Measurements from ENCODE around the gene UAP1L1.

Gene UAP1L1

DNA sequence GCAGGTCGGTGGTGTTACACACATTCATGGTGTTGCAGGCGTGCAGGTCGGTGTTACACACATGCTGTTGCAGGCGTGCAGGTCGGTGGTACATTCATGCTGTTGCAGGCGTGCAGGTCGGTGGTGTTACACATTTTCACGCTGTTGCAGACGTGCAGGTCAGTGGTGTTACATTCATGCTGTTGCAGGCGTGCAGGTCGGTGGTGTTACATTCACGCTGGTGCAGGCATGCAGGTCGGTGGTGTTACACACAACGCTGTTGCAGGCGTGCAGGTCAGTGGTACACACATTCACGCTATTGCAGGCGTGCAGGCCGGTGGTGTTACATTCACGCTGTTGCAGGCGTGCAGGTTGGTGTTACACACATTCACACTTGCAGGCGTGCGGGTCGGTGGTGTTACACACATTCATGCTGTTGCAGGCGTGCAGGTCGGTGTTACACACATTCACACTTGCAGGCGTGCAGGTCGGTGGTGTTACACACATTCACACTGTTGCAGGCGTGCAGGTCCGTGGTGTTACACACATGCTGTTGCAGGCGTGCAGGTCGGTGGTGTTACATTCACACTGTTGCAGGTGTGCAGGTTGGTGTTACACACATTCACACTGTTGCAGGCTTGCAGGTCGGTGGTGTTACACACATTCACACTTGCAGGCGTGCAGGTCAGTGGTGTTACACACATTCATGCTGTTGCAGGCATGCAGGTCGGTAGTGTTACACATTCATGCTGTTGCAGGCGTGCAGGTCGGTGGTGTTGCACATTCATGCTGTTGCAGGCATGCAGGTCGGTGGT is 26.1 kb downstream of the UAP1L1 start:
- DNase-seq: no peak

DNA sequence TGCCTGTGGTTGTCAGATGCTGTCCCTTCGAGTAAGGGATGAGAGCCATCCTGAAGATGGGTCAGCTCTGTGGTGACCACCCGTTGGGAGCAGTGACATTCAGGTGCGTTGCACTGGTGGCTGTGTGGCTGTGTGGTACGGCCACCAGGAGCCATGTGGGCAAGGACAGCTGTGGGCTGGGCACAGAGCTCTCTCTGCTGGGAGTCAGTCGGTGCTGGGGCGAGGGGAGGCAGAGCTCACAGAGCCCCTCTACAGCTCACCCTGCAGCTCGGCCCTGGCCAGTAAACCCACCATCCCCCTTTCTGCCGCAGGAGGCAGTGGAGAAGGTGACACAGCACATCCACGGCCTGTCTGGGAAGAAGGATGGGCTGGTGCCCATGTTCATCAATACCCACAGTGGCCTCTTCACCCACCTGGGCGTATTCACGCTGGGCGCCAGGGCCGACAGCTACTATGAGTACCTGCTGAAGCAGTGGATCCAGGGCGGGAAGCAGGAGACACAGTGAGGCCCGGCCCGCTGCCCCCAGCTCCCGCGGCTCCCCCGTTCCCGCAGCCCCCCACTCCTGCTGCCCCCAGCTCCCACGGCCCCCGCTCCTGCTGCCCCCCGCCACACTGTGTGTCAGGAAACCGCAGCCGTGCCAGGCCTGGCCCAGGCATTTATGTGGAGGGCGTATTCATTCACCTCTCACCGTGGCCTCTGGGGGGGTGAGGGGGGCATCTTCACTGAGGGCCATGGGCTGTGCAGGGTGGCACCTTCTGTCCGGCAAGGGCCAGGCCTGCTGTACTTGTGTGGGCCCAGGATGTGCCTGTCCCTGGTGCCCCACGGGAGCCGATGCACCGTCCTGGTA is 28.7 kb downstream of the UAP1L1 start:
- no peak for DNase-seq

DNA sequence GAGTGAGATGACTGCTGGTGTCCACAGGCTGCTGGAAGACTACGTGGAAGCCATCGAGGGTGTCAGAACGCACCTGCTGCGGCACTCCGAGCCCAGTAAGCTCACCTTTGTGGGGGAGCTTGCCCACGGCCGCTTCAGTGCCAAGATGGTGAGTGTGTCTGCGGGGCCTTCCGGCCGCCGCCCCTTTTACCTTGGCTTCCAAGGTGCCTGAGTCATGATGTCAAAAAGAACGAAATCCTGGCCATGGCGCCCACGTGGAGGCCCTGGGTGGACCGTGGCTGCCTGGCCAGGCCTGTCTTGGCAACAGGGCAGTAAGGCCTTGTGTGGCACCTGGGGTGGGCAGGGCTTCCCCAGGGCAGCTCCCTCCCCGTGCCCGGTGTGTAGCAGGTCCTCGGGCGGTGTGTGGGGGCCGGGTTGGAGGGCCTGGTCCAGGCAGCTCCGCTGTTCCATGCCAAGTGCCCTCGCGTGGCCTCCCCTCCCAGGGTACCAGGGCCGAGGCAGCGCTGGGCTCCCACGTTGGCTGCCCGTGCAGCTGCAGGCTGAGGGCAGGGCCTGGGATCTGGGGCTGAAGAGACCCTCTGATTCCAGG is 29.4 kb downstream of the UAP1L1 start:
- no peak for DNase-seq

DNA sequence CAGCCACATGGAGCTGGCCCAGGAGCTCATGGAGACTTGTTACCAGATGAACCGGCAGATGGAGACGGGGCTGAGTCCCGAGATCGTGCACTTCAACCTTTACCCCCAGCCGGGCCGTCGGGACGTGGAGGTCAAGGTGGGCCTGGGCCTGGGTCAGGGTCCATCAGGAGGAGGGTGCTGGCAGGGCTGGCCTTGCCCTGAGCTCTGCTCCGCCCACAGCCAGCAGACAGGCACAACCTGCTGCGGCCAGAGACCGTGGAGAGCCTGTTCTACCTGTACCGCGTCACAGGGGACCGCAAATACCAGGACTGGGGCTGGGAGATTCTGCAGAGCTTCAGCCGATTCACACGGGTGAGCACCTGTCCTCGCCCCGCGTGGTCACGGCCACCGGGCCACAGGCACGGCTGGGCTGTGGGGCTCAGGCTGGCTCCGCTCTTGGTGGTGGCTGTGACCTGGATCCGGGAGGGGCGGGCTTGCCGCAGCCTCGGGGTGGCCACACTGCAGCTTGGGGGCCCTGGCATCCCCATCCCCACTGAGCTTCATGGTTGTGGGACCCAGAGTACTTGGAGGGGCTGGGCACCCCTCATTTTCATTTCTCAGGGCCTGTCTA is 30.1 kb downstream of the UAP1L1 start:
- DNase-seq: no peak

DNA sequence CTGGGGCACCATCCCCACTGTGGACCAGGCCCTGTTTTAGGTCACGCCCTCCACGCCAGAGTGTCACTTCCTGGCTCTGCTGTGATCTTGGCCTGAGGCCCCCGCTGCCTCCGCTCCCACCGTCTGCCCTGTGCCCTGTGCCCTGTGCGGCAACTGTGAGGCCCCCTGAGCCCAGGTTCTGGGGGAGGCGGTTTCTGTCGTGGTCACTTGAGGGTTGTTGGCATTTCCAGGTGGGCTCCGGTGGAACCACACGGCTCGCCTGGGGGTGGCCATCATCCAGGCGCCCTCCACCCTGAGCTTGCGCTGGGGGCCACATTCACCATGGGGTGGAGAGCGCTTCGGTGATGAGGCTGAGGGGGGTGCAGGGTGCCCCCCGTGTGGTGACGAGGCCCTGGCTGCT is 30.7 kb downstream of the UAP1L1 start:
- no peak for DNase-seq

DNA sequence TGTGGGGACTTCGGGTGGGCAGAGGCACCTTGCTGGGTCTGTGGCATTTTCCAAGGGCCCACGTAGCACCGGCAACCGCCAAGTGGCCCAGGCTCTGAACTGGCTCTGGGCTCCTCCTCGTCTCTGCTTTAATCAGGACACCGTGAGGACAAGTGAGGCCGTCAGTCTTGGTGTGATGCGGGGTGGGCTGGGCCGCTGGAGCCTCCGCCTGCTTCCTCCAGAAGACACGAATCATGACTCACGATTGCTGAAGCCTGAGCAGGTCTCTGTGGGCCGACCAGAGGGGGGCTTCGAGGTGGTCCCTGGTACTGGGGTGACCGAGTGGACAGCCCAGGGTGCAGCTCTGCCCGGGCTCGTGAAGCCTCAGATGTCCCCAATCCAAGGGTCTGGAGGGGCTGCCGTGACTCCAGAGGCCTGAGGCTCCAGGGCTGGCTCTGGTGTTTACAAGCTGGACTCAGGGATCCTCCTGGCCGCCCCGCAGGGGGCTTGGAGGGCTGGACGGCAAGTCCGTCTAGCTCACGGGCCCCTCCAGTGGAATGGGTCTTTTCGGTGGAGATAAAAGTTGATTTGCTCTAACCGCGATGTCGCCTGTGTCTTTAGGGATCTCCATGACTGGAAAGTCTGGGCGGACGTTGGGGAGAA is 31.4 kb downstream of the UAP1L1 start:
- no peak for DNase-seq

DNA sequence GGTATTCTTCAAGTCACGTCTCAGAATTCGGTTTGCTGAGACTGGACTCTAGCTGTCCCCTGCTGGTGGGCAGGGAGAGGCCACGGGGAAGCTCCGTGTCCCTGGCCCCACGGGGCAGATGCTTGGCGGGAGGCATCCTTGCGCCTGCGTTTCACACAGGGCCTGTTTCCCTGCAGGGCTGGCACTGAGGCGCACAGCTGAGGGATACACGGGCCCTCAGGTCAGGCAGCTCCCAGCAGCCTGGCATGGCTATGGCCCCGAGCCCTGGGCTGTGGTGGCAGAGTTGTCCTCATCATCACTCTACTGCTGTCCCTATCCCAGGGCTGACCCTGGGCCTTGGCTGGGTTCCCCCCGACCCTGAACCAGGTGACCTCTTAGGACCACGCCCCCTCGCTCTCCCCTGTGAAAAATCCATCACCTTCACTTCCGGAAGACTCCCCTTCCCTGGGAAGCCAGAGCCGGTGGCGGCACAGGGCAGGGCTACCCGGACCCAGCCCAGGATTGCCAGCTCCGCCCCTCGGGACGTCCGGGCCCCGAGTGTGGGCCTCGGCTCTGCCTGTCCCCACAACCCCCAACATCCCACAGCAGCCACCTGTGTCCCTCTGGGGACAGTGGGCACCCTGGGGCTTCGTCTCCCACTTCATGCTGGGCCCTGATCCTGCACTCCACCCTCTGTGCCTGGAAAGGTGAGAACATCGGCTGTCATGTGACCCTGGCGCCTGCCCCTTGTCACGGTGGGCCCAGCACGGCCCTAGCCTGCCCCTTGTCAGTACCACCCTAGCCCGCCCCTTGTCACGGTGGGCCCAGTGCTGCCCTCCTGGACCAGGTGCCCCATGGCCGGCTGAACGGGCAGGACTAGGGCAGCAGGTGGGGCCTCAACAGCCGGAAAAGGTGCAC is 32.2 kb downstream of the UAP1L1 start:
- no peak for DNase-seq

DNA sequence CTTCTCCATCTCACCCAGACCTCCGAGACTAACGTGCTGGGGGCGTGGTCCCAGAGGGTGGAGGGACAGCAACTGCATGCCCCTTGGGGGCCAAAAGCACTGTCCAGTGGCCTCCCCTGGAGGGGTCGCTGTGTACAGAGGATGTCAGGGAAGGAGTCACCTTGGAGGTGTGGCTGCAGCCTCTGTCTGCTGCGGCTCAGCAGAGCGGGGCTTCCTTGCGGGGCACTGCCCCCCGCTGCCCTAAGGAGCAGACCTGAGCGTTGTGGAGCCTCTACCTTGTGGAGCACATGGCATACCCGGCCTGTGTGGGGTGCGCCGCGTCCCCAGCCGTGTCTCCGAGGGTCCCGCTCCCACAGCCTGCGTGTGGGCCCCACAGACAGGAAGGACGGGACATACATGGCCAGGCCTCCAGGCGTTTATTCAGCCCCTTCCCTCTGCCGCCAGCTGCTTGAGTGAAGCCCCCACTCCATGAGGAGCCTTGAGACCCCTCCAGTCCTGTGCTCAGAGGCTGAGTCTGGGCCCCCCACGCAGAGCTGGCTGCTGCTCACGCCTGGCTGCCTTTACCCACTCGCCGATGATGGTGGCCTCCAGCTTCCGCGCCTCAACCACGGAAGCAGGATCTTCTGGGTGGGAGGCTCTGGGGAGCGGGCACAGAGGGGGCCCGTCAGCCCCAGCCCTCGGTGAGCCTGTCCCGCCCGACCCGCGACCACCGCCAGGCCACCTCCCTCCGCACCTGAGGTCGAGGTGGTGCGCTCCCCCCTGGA is 33.0 kb downstream of the UAP1L1 start:
- DNase-seq: no peak

DNA sequence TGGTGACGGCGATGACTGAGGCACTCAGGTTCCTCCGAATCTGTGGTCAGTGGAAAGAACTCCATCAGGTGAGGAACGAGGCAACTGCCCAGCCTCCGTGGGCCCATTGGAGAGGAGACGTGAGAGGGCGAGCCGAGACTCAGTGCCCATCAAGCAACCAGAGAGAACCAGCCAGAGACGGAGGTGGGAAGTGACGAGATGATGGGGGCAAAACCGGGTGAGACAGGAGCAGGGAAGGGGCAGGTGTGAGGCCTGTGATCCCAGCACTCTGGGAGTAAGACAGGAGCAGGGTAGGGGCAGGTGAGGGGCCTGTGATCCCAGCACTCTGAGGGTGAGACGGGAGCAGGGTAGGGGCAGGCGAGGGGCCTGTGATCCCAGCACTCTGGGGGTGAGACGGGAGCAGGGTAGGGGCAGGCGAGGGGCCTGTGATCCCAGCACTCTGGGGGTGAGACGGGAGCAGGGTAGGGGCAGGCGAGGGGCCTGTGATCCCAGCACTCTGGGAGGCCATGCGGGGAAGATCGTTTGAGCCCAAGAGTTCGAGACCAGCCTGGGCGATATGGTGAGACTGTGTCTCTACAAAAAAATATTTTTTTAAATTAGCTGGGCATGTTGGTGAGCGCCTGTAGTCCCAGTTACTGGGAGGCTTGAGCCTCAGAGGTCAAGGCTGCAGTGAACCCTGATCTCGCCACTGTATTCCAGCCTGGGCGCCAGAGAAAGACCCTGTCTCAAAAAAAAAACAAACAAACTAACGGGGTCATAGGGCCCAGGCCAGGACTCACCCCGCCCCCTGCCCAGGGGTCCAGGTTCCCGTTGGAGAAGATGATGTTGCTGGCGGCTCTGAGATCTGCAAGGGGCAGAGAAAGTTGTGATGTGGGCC is 33.8 kb downstream of the UAP1L1 start:
- no peak for DNase-seq

DNA sequence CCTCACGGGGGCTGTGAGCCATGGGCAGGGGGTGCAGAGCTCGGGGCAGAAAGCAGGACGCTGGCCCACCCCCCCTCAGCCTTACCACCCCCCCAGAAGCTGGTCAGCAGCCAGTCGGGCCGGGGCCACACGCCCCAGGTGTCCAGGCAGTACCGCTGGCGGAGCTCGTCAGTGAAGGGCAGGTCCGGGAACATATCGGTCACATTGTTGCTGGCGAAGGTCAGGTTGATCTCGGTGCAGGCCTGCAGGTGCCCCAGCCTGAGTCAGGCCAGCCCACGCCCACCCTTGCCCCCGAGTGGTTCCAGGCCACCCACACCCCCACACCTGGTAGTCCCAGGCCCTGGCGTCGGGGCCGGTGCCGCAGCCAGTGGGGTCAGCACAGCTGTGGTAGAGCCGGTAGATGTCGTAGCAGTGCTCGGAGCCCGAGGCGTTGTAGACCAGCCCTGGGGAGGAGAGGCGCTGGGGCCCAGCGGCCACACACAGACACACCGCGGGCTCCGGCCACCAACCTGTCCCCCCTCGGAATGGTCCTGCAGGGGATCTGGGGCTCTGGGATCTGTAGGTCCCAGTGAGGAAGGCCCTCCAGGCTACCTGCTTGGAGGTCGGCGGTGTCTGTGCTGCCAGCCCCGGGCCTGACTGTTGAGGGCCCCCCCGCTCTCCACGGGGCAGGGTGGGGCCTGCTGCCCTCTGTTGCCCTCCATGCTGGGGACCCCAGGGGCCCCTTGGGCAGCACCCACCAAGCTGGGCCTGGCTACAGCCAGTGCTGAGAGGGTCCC is 34.7 kb downstream of the UAP1L1 start:
- DNase-seq: no peak

DNA sequence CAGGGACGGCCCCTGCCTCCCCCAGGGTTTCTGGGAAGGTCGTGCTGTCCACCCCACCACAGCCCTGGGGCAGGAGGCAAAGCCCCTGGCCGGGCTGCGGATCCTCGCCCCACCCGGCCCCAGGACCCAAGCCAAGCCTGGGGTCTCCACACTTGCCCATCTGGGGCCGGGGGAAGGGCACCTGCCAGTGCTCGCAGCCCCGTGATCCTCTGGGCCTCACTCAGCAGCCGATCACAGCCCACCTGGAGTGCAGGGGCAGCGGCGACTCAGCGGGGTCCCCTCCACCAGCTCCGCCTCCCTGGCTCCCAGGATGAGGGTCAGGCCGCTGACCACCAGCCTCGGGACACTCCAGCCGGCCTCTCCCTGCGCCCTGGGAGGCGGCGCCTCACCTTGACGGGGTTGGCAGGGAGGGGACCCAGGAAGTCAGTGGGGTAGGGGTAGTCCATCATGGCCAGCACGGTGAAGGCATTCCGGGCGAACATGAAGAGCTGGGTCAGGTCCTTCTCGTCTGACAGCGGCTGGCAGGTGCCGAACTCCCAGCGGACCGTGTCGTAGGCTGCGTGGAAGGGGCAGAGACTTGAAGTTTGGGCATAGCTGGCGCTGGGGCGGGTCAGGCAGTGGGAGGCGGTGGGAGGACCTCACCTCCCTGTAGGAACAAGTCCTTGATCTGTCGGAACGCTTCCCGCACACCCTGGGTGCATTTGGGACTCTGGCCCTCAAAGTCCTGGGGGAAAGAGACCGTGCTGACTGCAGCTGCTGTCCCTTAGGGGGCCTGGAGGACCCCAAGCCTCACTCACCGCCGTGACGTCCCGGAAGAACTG is 35.5 kb downstream of the UAP1L1 start:
- no peak for DNase-seq

DNA sequence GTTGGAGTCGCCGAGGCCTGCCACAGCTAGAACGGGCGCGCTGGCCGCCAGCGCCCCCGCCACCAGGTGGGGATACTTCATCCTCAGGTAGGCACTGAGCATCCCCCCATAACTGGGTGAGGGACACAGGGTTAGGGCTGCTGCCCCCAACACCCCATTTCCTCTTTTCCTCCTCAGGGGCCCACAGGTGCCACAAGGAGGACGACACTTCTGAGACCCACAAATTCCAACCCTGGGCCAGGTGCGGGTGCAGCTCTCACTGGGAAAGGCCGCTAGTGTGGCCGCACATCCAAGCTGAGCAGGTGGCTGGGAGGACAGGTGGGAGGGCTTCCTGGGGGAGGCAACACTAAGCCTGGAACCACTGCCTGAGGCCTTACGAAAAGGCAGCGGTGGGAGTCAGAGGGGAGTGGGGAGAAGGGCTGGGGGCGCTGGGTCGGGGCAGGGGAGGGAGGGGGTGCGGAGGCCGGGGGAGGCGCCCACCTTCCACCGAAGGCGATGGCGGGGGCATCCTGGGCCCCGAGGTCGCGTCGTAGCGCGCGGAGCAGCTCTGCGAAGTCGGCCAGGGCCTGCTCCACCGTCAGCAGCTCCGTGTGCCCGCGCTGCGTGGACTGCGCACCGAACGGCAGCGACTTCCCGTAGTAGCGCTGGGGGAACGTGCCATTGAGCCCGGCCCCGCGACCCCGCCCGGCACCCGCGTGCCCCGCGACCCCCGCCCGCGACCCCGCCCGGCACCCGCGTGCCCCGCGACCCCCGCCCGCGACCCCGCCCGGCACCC is 36.3 kb downstream of the UAP1L1 start:
- peak; percentile 40 for DNase-seq

DNA sequence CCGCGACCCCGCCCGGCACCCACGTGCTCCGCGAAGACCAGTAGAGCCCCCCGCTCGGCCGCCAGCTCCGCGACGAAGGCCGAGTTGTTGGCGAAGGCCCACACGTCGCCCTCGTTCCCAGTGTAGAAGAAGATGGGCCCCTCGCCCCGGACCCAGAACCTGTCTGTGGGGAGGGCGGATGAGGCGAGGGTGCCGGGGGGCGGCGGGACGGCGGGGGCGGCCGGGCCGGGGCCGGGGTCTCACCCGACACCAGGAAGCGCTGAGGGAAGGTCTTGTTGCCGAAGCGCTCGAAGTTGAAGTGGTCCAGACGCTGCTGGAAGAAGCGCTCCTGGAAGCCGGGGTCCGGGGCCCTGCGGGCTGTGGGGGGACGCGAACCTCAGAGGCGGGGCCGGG is 36.9 kb downstream of the UAP1L1 start:
- no peak for DNase-seq

DNA sequence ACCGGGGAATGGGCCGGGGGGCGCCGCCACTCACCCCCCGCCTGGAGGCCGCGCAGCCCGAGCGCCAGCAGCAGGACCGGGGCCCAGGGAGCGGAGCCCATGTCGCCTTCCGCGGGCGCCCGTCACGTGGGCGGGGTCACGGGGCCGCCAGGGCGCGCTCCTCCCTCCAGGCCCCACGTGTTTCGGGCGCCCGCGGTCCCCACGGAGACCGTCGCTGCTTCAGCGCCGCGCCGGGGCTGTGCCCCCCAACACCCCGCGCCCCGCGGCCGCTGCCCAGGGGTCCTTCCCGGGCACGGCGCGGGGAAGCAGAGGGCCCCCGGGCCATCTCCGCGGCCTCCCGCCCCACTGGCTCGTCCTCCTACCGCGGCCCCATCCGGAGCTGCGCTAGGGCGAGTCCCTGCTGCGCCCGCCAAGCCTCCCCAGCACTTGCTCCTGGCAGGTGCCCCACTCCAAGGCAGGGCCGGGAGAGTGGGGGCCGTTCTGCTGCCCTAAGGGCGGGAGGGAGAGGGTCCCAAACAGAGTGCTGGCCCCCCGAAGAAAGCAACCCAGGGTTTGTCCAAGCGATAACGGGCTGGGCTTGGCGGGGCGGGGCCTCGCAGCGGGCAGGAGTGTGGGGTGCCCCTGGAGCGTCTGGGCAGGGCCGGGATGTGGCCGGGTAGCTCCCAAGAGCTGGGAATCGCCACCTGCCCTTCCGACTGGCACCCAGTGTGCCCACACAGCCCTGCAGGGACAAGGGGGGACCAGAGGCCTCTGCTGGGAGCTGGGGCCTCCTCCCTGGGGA is 37.5 kb downstream of the UAP1L1 start, which contains the start of gene DPP7:
Gene DPP7, minus strand, starts transcription at position 121 of the 781 bp plus-strand sequence. Its CDS starts 20 bp downstream, at position 101.
- DNase-seq: peak; percentile 75

DNA sequence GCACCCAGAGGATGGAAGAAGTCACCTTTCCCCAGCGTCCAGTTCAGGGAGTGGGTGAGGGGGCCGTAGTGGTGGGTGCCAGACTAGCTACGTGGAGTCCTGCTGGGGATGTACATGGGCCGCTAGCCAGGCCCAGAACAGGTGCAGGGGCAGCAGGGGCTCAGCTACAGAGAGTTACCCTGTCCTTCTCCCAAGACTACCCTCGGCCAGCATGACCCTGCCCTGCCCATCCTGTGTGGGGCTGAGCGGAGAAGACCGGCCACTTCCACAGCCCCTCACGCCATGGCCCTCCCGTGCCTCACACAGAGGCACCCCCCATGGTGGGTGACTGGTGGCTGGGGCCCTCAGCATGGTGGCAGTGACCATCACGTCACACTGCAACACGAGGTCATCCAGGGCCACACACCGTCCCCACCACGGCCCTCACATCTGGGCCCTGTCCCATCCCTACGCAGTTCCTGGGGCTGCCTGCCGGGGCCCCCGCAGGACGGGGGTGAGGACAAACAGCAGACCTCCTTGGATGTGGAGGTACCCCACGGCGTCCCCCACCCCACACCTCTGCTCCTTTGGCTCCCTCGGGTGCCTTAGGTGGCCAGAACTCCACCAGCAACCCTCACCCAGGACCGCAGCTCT is 38.2 kb downstream of the UAP1L1 start:
- DNase-seq: no peak

DNA sequence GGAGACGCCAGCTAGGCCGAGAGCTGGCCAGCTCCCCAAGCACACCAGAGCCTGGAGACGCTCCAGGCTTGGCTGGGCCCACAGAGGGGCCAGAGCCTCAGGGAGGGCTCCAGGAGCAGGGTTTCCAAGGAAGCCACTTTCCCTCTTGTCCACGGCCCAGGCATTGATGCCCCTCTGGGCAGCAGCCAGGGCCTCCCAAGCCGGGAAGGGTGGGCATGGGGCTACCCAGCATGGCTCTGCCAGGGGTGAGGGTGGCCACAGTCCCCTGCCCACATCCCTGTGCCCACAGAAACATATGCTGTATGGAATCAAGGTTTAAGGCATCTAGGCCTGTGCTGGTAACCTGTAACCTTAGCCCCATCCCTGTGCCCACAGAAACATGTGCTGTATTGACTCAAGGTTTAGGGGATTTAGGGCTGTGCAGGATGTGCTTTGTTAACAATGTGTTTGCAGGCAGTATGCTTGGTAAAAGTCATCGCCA is 38.8 kb downstream of the UAP1L1 start:
- no peak for DNase-seq
